Ovary (tissue), 9 donors: ENCODE data around the gene SEC31B. TPM values are rescaled to one million over a fixed set of nuclear protein-coding genes. Genes with fewer than 3 reads are reported as not detected.

ENCODE experiments used
- DNase-seq, 5 donors: peaks; one replicate each; pipeline ENCODE4 v3.0.0-alpha.2; 2019 to 2020
- H3K27ac ChIP-seq, 2 donors: fragments of 200-600 bp; one replicate each; pipeline versions ENCODE4 v1.5.1 to v1.8.0; 2019 to 2022
- H3K27me3 ChIP-seq: fragments of 200-600 bp; one replicate; pipeline ENCODE4 v1.8.0; 2022
- H3K36me3 ChIP-seq: fragments of 200-600 bp; sonication (generic); one replicate; pipeline ENCODE4 v1.5.1; 2019
- H3K4me1 ChIP-seq: one replicate; pipeline ENCODE4 v1.8.1; 2013; ENCODE audit warnings: mild to moderate bottlenecking, moderate library complexity; ENCODE audit not compliant: insufficient read depth
- H3K4me3 ChIP-seq: fragments of 200-600 bp; sonication (generic); one replicate; pipeline ENCODE4 v1.5.1; 2017
- H3K9me3 ChIP-seq, 2 donors: fragments of 200-600 bp in 1 of 2; sonication (generic) in 1 of 2; one replicate each; pipeline versions ENCODE4 v1.5.1 to v1.8.1; 2013 to 2019; ENCODE audit warnings: mild to moderate bottlenecking in 1 of 2, moderate library complexity in 1 of 2
- EP300 ChIP-seq: sonication (generic); formaldehyde crosslinking; IDR thresholded peaks from one replicate; pipeline ENCODE4 v1.6.1; 2017; ENCODE audit warnings: antibody characterized with exemption
- POLR2A ChIP-seq: fragments of 450-650 bp; IDR thresholded peaks from one replicate; pipeline ENCODE4 v1.6.1; 2017; ENCODE audit warnings: antibody characterized with exemption, mild to moderate bottlenecking, moderate library complexity
- WGBS, 3 donors: extraction: QIAGEN DNeasy Blood & Tissue Kit in 1 of 3; methylation state at CpG; one replicate each; pipeline versions ENCODE4 v1.1.5 to v1.1.7; 2013 to 2017; 5-methylcytosine and 5-hydroxymethylcytosine counted together
- intact Hi-C, 4 donors: fragments of 100-400 bp; cut with DNase I; formaldehyde crosslinking; loops; one replicate each; pipeline versions ENCODE4 v1.11.0 to v1.15.1; 2022 to 2023
- polyA plus RNA-seq, 2 donors: library from polyadenylated mRNA; stranded (reverse); fragments of 200-250 nt in 1 of 2; fragments of 350-450 nt in 1 of 2; fragmentation: Illumina TruSeq in 1 of 2; extraction: RNeasy Lipid Tissue Mini Kit (QIAGEN cat#74804) in 1 of 2; gene quantifications; one replicate each; pipeline ENCODE4 v1.2.3, GENCODE V29; 2013 to 2014
- total RNA-seq, 7 donors: library from RNA; depleted of rRNA in 2 of 7; stranded (reverse); fragments of >200 nt in 2 of 7; fragmentation: NEBNext Ultra II Directional in 3 of 7; extraction: Animal tissue kit (Norgen Biotek cat#: 25700) in 3 of 7; gene quantifications; one replicate each; pipeline versions ENCODE4 v1.1.0 to v1.2.4, GENCODE V29; 2016 to 2023
- TF ChIP-seq, protein P1 (sequence below), 3 donors: fragments of 450-650 bp in 2 of 3; fragments of 200-600 bp in 1 of 3; IDR thresholded peaks; one replicate each; pipeline versions ENCODE4 v1.5.1 to v1.8.0; 2016 to 2022; ENCODE audit warnings: antibody characterized with exemption in 3 of 3, mild to moderate bottlenecking in 1 of 3
- donor health status: DM: no; HTN: no; CAD: no; lungs with moderate emphysema.
- donor health status: DM: no; HTN: no; CAD: no.
- donor health status: Bipolar disorder and iron deficiency.
- donor health status: DM: yes; HTN: yes; CAD: no.
- donor health status: DM: no; HTN: no; CAD: no.
- donor health status: DM: yes; HTN: yes; CAD: no.

SEC31B gene
- total and polyA plus RNA-seq, 9 donors, result 6.1 to 14.1 (median 8.3) TPM

- H3K27ac ChIP-seq, result no peak overlapping the region
- no peaks in the 10 kb centered on the region for H3K27me3 ChIP-seq
- no peaks in the 10 kb centered on the region for H3K36me3 ChIP-seq
- DNase-seq, result no peak
- no peaks in the 10 kb centered on the region for H3K9me3 ChIP-seq
- H3K4me3 ChIP-seq, result no peak overlapping the region
- H3K4me1 ChIP-seq, result no peaks in the 10 kb centered on the region
- intact Hi-C loops, result no loop called here
- WGBS, 3 donors, result 80 to 90% (median 83%) methylated on average over 1 of the region's 1 CpG
- TF ChIP-seq EP300 (no peak), POLR2A (no peak)
- TF ChIP-seq, protein P1, sequence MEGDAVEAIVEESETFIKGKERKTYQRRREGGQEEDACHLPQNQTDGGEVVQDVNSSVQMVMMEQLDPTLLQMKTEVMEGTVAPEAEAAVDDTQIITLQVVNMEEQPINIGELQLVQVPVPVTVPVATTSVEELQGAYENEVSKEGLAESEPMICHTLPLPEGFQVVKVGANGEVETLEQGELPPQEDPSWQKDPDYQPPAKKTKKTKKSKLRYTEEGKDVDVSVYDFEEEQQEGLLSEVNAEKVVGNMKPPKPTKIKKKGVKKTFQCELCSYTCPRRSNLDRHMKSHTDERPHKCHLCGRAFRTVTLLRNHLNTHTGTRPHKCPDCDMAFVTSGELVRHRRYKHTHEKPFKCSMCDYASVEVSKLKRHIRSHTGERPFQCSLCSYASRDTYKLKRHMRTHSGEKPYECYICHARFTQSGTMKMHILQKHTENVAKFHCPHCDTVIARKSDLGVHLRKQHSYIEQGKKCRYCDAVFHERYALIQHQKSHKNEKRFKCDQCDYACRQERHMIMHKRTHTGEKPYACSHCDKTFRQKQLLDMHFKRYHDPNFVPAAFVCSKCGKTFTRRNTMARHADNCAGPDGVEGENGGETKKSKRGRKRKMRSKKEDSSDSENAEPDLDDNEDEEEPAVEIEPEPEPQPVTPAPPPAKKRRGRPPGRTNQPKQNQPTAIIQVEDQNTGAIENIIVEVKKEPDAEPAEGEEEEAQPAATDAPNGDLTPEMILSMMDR (IDR thresholded peaks at IDR 0.05), result no peak
Measured at GRCh38 chr10:100508266-100508665, 11.4 kb downstream of the SEC31B start.

DNA sequence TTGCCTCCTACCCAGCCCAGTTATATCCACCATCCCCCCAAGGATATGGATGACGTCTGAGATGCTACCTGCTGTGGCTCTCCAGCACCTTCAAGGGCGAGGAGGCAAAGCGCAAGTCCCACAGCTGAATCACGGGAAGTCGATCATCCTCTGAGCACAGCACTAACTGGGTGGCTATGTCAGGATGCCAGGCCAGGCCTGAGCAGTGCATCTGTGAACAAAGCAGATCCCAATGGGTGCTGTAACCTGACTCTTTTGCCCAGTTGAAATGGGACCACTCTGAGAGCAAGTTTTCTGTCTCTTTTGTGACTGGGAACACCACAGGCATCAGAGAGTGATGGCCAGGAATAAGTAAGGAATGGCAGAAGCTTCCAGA is 12.3 kb downstream of the SEC31B start:
- intact Hi-C loops, result no loop called here
- 88 to 94% (median 94%) methylated on average over 5 of the region's 5 CpGs for WGBS, 3 donors
- no peaks in the 10 kb centered on the region for H3K9me3 ChIP-seq
- H3K4me1 ChIP-seq, result no peaks in the 10 kb centered on the region
- H3K27me3 ChIP-seq, result no peaks in the 10 kb centered on the region
- H3K4me3 ChIP-seq, result no peak overlapping the region
- DNase-seq, result no peak
- H3K27ac ChIP-seq, result no peak overlapping the region
- TF ChIP-seq, protein P1 (IDR thresholded peaks at IDR 0.05), result no peak
- TF ChIP-seq EP300 (no peak), POLR2A (no peak)
- H3K36me3 ChIP-seq, result no peaks in the 10 kb centered on the region

DNA sequence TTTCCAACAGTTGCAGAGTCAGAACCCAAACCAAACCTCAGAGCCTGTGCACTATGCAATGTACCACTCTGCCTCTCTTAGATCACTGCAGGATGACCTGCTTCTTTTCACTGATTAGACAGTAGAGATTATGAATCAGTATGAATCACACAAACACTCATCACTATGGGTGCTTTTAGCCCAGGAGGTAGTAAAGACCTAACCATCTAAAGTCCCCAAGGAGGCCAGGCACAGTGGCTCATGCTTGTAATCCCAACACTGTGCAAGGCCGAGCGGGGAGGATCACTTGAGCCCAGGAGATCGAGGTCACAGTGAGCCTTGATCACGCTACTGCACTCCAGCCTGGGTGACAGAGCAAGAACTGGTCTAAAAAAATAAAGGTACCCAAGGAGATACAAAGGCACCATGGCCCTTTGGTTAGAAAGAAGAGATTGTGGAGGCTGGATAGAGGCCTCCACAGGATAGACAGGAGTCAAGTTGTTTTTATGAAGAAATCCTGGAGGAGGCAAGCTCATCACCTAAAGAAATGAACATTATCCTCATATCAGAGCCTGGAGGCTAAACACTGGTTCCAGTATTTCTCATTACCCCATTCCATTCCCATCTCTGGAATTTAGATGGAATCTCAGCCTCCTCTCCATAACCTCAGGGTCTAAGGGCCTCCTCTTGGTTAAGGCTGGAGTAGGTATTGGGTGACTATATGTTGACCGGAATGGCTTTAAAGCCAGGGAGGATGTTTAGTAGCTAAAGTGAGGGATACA is 12.9 kb downstream of the SEC31B start:
- no peak overlapping the region for H3K27ac ChIP-seq
- TF ChIP-seq, protein P1 (IDR thresholded peaks at IDR 0.05), result no peak
- TF ChIP-seq EP300, result no peak
- no peak for TF ChIP-seq POLR2A
- no peaks in the 10 kb centered on the region for H3K27me3 ChIP-seq
- DNase-seq, result no peak
- H3K4me3 ChIP-seq, result no peak overlapping the region
- no peaks in the 10 kb centered on the region for H3K4me1 ChIP-seq
- no peaks in the 10 kb centered on the region for H3K36me3 ChIP-seq
- intact Hi-C loops, result no loop called here
- no peaks in the 10 kb centered on the region for H3K9me3 ChIP-seq
- 91 to 98% (median 95%) methylated on average over 5 of the region's 5 CpGs for WGBS, 3 donors

- intact Hi-C loops, result no loop called here
- Histone ChIP-seq H3K4me3 (no peak overlapping the region), H3K9me3 (no peaks in the 10 kb centered on the region), H3K27ac (no peak overlapping the region), H3K36me3 (no peaks in the 10 kb centered on the region), H3K27me3 (no peaks in the 10 kb centered on the region), H3K4me1 (no peaks in the 10 kb centered on the region)
- DNase-seq, result no peak
- TF ChIP-seq, protein P1 (IDR thresholded peaks at IDR 0.05), result no peak
- TF ChIP-seq POLR2A (no peak), EP300 (no peak)
- WGBS, 3 donors, result 95 to 98% (median 95%) methylated on average over 2 of the region's 2 CpGs
Measured at GRCh38 chr10:100505164-100505563, 14.5 kb downstream of the SEC31B start.
